PC-3 (cell line): ENCODE measurements around the gene PRTFDC1. TPM values are rescaled to one million over a fixed set of nuclear protein-coding genes. Genes with fewer than 3 reads are reported as not detected.

Experiments
- ATAC-seq: fragments of 200-7000 bp; cut with Tn5 transposase; 2 replicates; pipeline ENCODE4 v1.9.1; 2020; ENCODE audit warnings: mild to moderate bottlenecking, moderate library complexity
- BruUV-seq: library from RNA; stranded (reverse); fragments of 400-500 nt; replicated peaks from 2 replicates; lab custom pipeline; 2021; lab: Mats Ljungman, UMichigan
- CTCF ChIA-PET: fragments of 300-600 bp; sonication (Branson Sonifier 250); formaldehyde crosslinking; loops from one replicate; lab custom pipeline; 2022; ENCODE audit warnings: antibody characterized with exemption; lab: Charles Lee
- POLR2A ChIA-PET: fragments of 300-600 bp; sonication (Branson Sonifier 250); formaldehyde crosslinking; loops from one replicate; lab custom pipeline; 2022; ENCODE audit warnings: antibody characterized with exemption; ENCODE audit not compliant: unreplicated experiment; lab: Charles Lee
- DNase-seq: peaks from one replicate; pipeline ENCODE4 v3.0.0-alpha.2; 2015
- H2AFZ ChIP-seq: fragments of 300-600 bp; sonication (generic); 2 replicates; pipeline ENCODE4 v1.6.0; 2016; ENCODE audit warnings: antibody characterized with exemption, low read length
- H3F3A ChIP-seq: fragments of 300-600 bp; sonication (generic); one replicate; pipeline ENCODE4 v1.6.0; 2017; ENCODE audit warnings: antibody characterized with exemption, low read length, control low read depth, mild to moderate bottlenecking; ENCODE audit not compliant: unreplicated experiment
- H3K27ac ChIP-seq: fragments of 300-600 bp; sonication (generic); 2 replicates; pipeline ENCODE4 v1.5.1; 2016; ENCODE audit warnings: mild to moderate bottlenecking, low read length
- H3K27me3 ChIP-seq: fragments of 300-600 bp; sonication (generic); 2 replicates; pipeline ENCODE4 v1.6.1; 2016; ENCODE audit warnings: low read length, mixed read lengths
- H3K36me3 ChIP-seq: fragments of 300-600 bp; sonication (generic); 2 replicates; pipeline ENCODE4 v1.6.1; 2016; ENCODE audit warnings: low read depth, mixed run types, low read length, mixed read lengths
- H3K4me1 ChIP-seq: fragments of 300-600 bp; sonication (generic); 2 replicates; pipeline ENCODE4 v1.5.1; 2016; ENCODE audit warnings: low read length; ENCODE audit not compliant: insufficient read depth
- H3K4me2 ChIP-seq: fragments of 300-600 bp; sonication (generic); 2 replicates; pipeline ENCODE4 v1.6.0; 2016; ENCODE audit warnings: low read length
- H3K4me3 ChIP-seq: fragments of 300-600 bp; sonication (generic); 2 replicates; pipeline ENCODE4 v1.5.1; 2016; ENCODE audit warnings: mild to moderate bottlenecking, low read length, mixed read lengths
- H3K79me2 ChIP-seq: fragments of 300-600 bp; sonication (generic); 2 replicates; pipeline ENCODE4 v1.6.1; 2017; ENCODE audit warnings: low read length, mixed read lengths
- H3K9ac ChIP-seq: fragments of 300-600 bp; sonication (generic); 2 replicates; pipeline ENCODE4 v1.6.0; 2016; ENCODE audit warnings: mild to moderate bottlenecking, low read length
- H3K9me2 ChIP-seq: fragments of 300-600 bp; sonication (generic); replicated peaks from 2 replicates; pipeline ENCODE4 v1.6.1; 2016; ENCODE audit warnings: mixed run types, low read length, mixed read lengths
- H3K9me3 ChIP-seq: fragments of 300-600 bp; sonication (generic); 2 replicates; pipeline ENCODE4 v1.6.1; 2016; ENCODE audit warnings: low read length, mixed read lengths
- H4K20me1 ChIP-seq: fragments of 300-600 bp; sonication (generic); 2 replicates; pipeline ENCODE4 v1.6.1; 2016; ENCODE audit warnings: low read length, mixed read lengths
- CTCF ChIP-seq: fragments of 300-600 bp; sonication (generic); conservative IDR thresholded peaks from 2 replicates; pipeline ENCODE4 v1.5.1; 2017; ENCODE audit warnings: antibody characterized with exemption, low read depth, mild to moderate bottlenecking, low read length
- EZH2 ChIP-seq: fragments of 300-600 bp; sonication (generic); IDR thresholded peaks from one replicate; pipeline ENCODE4 v1.6.1; 2017; ENCODE audit warnings: antibody characterized with exemption, mild to moderate bottlenecking, low read length; ENCODE audit not compliant: unreplicated experiment
- EZH2phosphoT487 ChIP-seq: fragments of 300-600 bp; sonication (generic); IDR thresholded peaks from 2 replicates; pipeline ENCODE4 v1.6.1; 2018; ENCODE audit warnings: mild to moderate bottlenecking, antibody characterized with exemption, low read length, borderline replicate concordance
- intact Hi-C: fragments of 100-400 bp; cut with micrococcal nuclease; formaldehyde crosslinking; loops from 2 replicates; pipeline ENCODE4 v1.9.0; 2023
- total RNA-seq: library from RNA; depleted of rRNA; stranded (reverse); fragments of >200 nt; gene quantifications from 2 replicates; pipeline ENCODE4 v1.2.3, GENCODE V29; 2014

PRTFDC1 gene
- total RNA-seq, 1 experiment from 2014 or later: 10.2 TPM

GRCh38 chr10:24963521-24964041 is 11.2 kb upstream of the PRTFDC1 start:
- Histone ChIP-seq H3K79me2 (no peaks in the 10 kb centered on the region), H3K36me3 (no peaks in the 10 kb centered on the region), H4K20me1 (no peaks in the 10 kb centered on the region), H3K9me2 (no peaks in the 10 kb centered on the region), H3K4me2 (peak overlapping the region; percentile 52), H3K9ac (no peak overlapping the region), H3K4me1 (peaks cover 40% of the 10 kb centered on the region), H3K4me3 (no peak overlapping the region), H2AFZ (no peak overlapping the region), H3K27ac (peak overlapping the region; percentile 51), H3F3A (peaks cover 3% of the 10 kb centered on the region), H3K27me3 (no peaks in the 10 kb centered on the region), H3K9me3 (no peaks in the 10 kb centered on the region)
- ChIA-PET POLR2A (no interaction called here), CTCF (interaction anchor here (0.8 kb wide), 1 partner anchor 118 kb away, joined by 5 read pairs; no protein-coding TSS in a partner anchor)
- no peak for TF ChIP-seq EZH2phosphoT487
- no peak for TF ChIP-seq CTCF
- no peak for TF ChIP-seq EZH2
- DNase-seq: no peak
- no TSS peak for BruUV-seq
- no peak for ATAC-seq
- intact Hi-C loops: loop anchor here (5.0 kb wide), 2 partner anchors 71 to 241 kb away; partner anchors contain the start of gene ARHGAP21

GRCh38 chr10:24962995-24963394 is 10.6 kb upstream of the PRTFDC1 start:
- intact Hi-C loops: loop anchor here (5.0 kb wide), 2 partner anchors 71 to 241 kb away; partner anchors contain the start of gene ARHGAP21
- TF ChIP-seq EZH2 (no peak), CTCF (no peak), EZH2phosphoT487 (no peak)
- Histone ChIP-seq H3K36me3 (no peaks in the 10 kb centered on the region), H3K9ac (0 out of 2 replicates have a peak overlapping the region, but pooled peaks have one; percentile 51), H3K4me2 (peak overlapping the region; percentile 62), H3F3A (peaks cover 3% of the 10 kb centered on the region), H3K79me2 (no peaks in the 10 kb centered on the region), H3K27me3 (no peaks in the 10 kb centered on the region), H2AFZ (no peak overlapping the region), H3K9me2 (no peaks in the 10 kb centered on the region), H3K4me1 (peaks cover 45% of the 10 kb centered on the region), H3K27ac (peak overlapping the region; percentile 83), H3K9me3 (no peaks in the 10 kb centered on the region), H4K20me1 (no peaks in the 10 kb centered on the region), H3K4me3 (no peak overlapping the region)
- ATAC-seq: peak; percentile 83
- peak; percentile 94 for DNase-seq
- BruUV-seq: no TSS peak
- POLR2A ChIA-PET: no interaction called here
- CTCF ChIA-PET: interaction anchor here (0.6 to 0.8 kb wide), 2 partner anchors 118 to 317 kb away, joined by 3 to 5 read pairs; no protein-coding TSS in a partner anchor

GRCh38 chr10:24961582-24961981 is 9.2 kb upstream of the PRTFDC1 start:
- H3F3A ChIP-seq: peaks cover 3% of the 10 kb centered on the region
- H3K9ac ChIP-seq: peak overlapping the region; percentile 51; the same call in 1 of the 2 replicates
- H3K36me3 ChIP-seq: no peaks in the 10 kb centered on the region
- DNase-seq (peak; percentile 65), ATAC-seq (peak; percentile 59)
- no TSS peak for BruUV-seq
- POLR2A ChIA-PET: interaction anchor here (0.6 kb wide), 2 partner anchors 25 to 94 kb away, joined by 3 to 4 read pairs; no protein-coding TSS in a partner anchor
- no peaks in the 10 kb centered on the region for H3K27me3 ChIP-seq
- H3K4me3 ChIP-seq: no peak overlapping the region
- no peaks in the 10 kb centered on the region for H4K20me1 ChIP-seq
- no peak for TF ChIP-seq EZH2phosphoT487
- TF ChIP-seq CTCF: no peak
- no peak for TF ChIP-seq EZH2
- intact Hi-C loops: loop anchor here (2.0 to 5.0 kb wide), 3 partner anchors 69 to 319 kb away; partner anchors contain the start of gene ARHGAP21
- CTCF ChIA-PET: no interaction called here
- peak overlapping the region; percentile 62 for H3K4me2 ChIP-seq
- H3K79me2 ChIP-seq: no peaks in the 10 kb centered on the region
- H2AFZ ChIP-seq: no peak overlapping the region
- H3K9me3 ChIP-seq: no peaks in the 10 kb centered on the region
- H3K27ac ChIP-seq: peak overlapping the region; percentile 83
- peaks cover 56% of the 10 kb centered on the region for H3K4me1 ChIP-seq
- no peaks in the 10 kb centered on the region for H3K9me2 ChIP-seq
